Measurements from ENCODE around the gene ASMTL. TPM values are rescaled to one million over a fixed set of nuclear protein-coding genes. Genes with fewer than 3 reads are reported as not detected.

The ASMTL gene
- total and polyA plus RNA-seq, 2 of the 13 experiments (the other 11 are each of a cell fraction or from before 2014, with no cell fraction given) = 5.6 to 16.3 TPM

- POLR2A ChIA-PET = no interaction called here
- CTCF ChIA-PET (ENCODE audit: low intra/inter-chr PET ratio, low total read pairs) = no interaction called here
- ATAC-seq = no peak
Observed at GRCh38 chrX:1361910-1362309, 90.8 kb downstream of the ASMTL start.

GRCh38 chrX:1361275-1361674 is 91.4 kb downstream of the ASMTL start:
- in situ Hi-C loops (cut with HindIII; ENCODE audit: extremely low pct_ligation_motif_present, low pct_unique_long_range_greater_than_20kb) = no loop called here
- ChIA-PET CTCF (ENCODE audit: low intra/inter-chr PET ratio, low total read pairs) (no interaction called here), POLR2A (no interaction called here)
- no TSS peak for BruUV-seq (replicated peaks)
- DNase-seq (ENCODE audit: low spot score) = no peak
- no peaks in the 10 kb centered on the region for H3K9me3 ChIP-seq (ENCODE audit: low read length)
- no peak overlapping the region for H3K9ac ChIP-seq (ENCODE audit: insufficient read depth, low read depth, low read length)
- no peak overlapping the region for H2AFZ ChIP-seq (ENCODE audit: low read length)
- H3K79me2 ChIP-seq (ENCODE audit: insufficient read depth, low read length) = no peaks in the 10 kb centered on the region
- H3K36me3 ChIP-seq (replicated peaks in 1 of 2; ENCODE audit: control insufficient read depth in 1 of 2, insufficient read depth in 2 of 2, low read length in 2 of 2) = no peaks in the 10 kb centered on the region
- no peaks in the 10 kb centered on the region for H4K20me1 ChIP-seq (ENCODE audit: insufficient read depth, low read length)
- no peak for FAIRE-seq
- no peaks in the 10 kb centered on the region for H3K4me1 ChIP-seq (ENCODE audit: insufficient read depth, low read length)
- H3K27me3 ChIP-seq (ENCODE audit: control insufficient read depth in 1 of 2, insufficient read depth in 2 of 2, low read length in 2 of 2) = no peaks in the 10 kb centered on the region
- no peak overlapping the region for H3K4me2 ChIP-seq (ENCODE audit: low read depth, low read length)
- H3K4me3 ChIP-seq (replicated peaks in 1 of 3; ENCODE audit: insufficient read depth in 1 of 3, low read depth in 2 of 3, low read length in 3 of 3) = no peak overlapping the region
- no peak for TF ChIP-seq SKIL (CRISPR knock-in tag; IDR thresholded peaks at IDR 0.05; ENCODE audit: borderline replicate concordance)
- TF ChIP-seq ZNF609 (CRISPR knock-in tag; IDR thresholded peaks at IDR 0.05; ENCODE audit: borderline replicate concordance) = no peak
- TF ChIP-seq ZNF496 (CRISPR knock-in tag; IDR thresholded peaks at IDR 0.05; ENCODE audit: insufficient replicate concordance) = no peak
- no peak for TF ChIP-seq ZNF784 (CRISPR knock-in tag; IDR thresholded peaks at IDR 0.05; ENCODE audit: borderline replicate concordance)
- no peak for TF ChIP-seq POLR2AphosphoS5 (IDR thresholded peaks at IDR 0.05; ENCODE audit: low read depth, low read length)
- no peak for TF ChIP-seq ZNF138 (CRISPR knock-in tag; IDR thresholded peaks at IDR 0.05; ENCODE audit: low read depth)
- TF ChIP-seq IRF1 (CRISPR knock-in tag; IDR thresholded peaks at IDR 0.05; ENCODE audit: low read depth) = no peak
- TF ChIP-seq MTF1 (CRISPR knock-in tag; IDR thresholded peaks at IDR 0.05) = no peak
- no peak overlapping the region for H3K27ac ChIP-seq (ENCODE audit: extremely low read length, insufficient read depth, low read length)
- intact Hi-C loops (cut with micrococcal nuclease; ENCODE audit: unreplicated experiment) = no loop called here
- 42% methylated on average over 12 of the region's 12 CpGs for WGBS (ENCODE audit: low lambda C conversion rate)
- no peak for ATAC-seq

More at GRCh38 chrX:1361910-1362309, 90.8 kb downstream of the ASMTL start:
- TF ChIP-seq ZNF333 (CRISPR knock-in tag; IDR thresholded peaks at IDR 0.05; ENCODE audit: borderline replicate concordance) = no peak
- no peak for FAIRE-seq
- WGBS (ENCODE audit: low lambda C conversion rate) = 19% methylated on average over 2 of the region's 2 CpGs
- H3K27me3 ChIP-seq (ENCODE audit: control insufficient read depth in 1 of 2, insufficient read depth in 2 of 2, low read length in 2 of 2) = no peaks in the 10 kb centered on the region
- no peaks in the 10 kb centered on the region for H3K4me1 ChIP-seq (ENCODE audit: insufficient read depth, low read length)
- H3K36me3 ChIP-seq (replicated peaks in 1 of 2; ENCODE audit: control insufficient read depth in 1 of 2, insufficient read depth in 2 of 2, low read length in 2 of 2) = no peaks in the 10 kb centered on the region
- no peaks in the 10 kb centered on the region for H4K20me1 ChIP-seq (ENCODE audit: insufficient read depth, low read length)
- in situ Hi-C loops (cut with HindIII; ENCODE audit: extremely low pct_ligation_motif_present, low pct_unique_long_range_greater_than_20kb) = no loop called here
- no TSS peak for BruUV-seq (replicated peaks)
- no peaks in the 10 kb centered on the region for H3K9me3 ChIP-seq (ENCODE audit: low read length)
- H3K4me2 ChIP-seq (ENCODE audit: low read depth, low read length) = no peak overlapping the region
- intact Hi-C loops (cut with micrococcal nuclease; ENCODE audit: unreplicated experiment) = no loop called here
- no peak overlapping the region for H3K4me3 ChIP-seq (replicated peaks in 1 of 3; ENCODE audit: insufficient read depth in 1 of 3, low read depth in 2 of 3, low read length in 3 of 3)
- no peak for DNase-seq (ENCODE audit: low spot score)
- no peak overlapping the region for H2AFZ ChIP-seq (ENCODE audit: low read length)
- H3K9ac ChIP-seq (ENCODE audit: insufficient read depth, low read depth, low read length) = no peak overlapping the region
- H3K27ac ChIP-seq (ENCODE audit: extremely low read length, insufficient read depth, low read length) = no peak overlapping the region
- no peaks in the 10 kb centered on the region for H3K79me2 ChIP-seq (ENCODE audit: insufficient read depth, low read length)
